Activated B cell treated with CpG ODN at 0.5 μM for 24 hours (primary cell): ENCODE measurements around the gene FSD1L. TPM values are rescaled to one million over a fixed set of nuclear protein-coding genes. Genes with fewer than 3 reads are reported as not detected.
A peak's percentile ranks its signal among the peaks of the same experiment; 100 is the strongest.

Source experiments
- ATAC-seq: fragments of 200-7000 bp; cut with Tn5 transposase; one replicate; pipeline ENCODE4 v1.10.0; 2021; ENCODE audit warnings: low read depth, mild to moderate bottlenecking, moderate library complexity
- CTCF ChIA-PET: fragments of 350-600 bp; sonication (Branson Sonifier 250); formaldehyde crosslinking; loops from one replicate; lab custom pipeline; 2021; ENCODE audit warnings: antibody characterized with exemption; lab: Charles Lee
- POLR2A ChIA-PET: fragments of 350-600 bp; sonication (Branson Sonifier 250); formaldehyde crosslinking; loops from one replicate; lab custom pipeline; 2021; ENCODE audit warnings: antibody characterized with exemption; lab: Charles Lee
- DNase-seq: peaks from one replicate; pipeline ENCODE4 v3.0.0; 2022
- H3K27ac Mint-ChIP-seq: one replicate; pipeline ENCODE4 v1.8.0; 2020; ENCODE audit warnings: mixed read lengths
- H3K27me3 Mint-ChIP-seq: one replicate; pipeline ENCODE4 v1.8.0; 2021; ENCODE audit warnings: mixed read lengths
- H3K36me3 Mint-ChIP-seq: one replicate; pipeline ENCODE4 v1.8.0; 2021; ENCODE audit warnings: low read depth, mixed read lengths
- H3K4me1 Mint-ChIP-seq: one replicate; pipeline ENCODE4 v1.8.0; 2021; ENCODE audit warnings: mixed read lengths
- H3K4me3 Mint-ChIP-seq: one replicate; pipeline ENCODE4 v1.8.0; 2020; ENCODE audit warnings: mild to moderate bottlenecking, mixed read lengths
- H3K9me3 Mint-ChIP-seq: one replicate; pipeline ENCODE4 v1.8.0; 2020; ENCODE audit warnings: mixed read lengths
- intact Hi-C: fragments of 100-400 bp; cut with micrococcal nuclease; formaldehyde crosslinking; loops from one replicate; pipeline ENCODE4 v1.15.1; 2024
- total RNA-seq: library from RNA; stranded (reverse); gene quantifications from 2 replicates; pipeline ENCODE4 v1.2.3, GENCODE V29; 2022
- TF ChIP-seq, protein P1 (sequence below): fragments of 200-600 bp; IDR thresholded peaks from one replicate; pipeline ENCODE4 v1.8.0; 2022; ENCODE audit warnings: antibody characterized with exemption, mild to moderate bottlenecking

FSD1L gene
- total RNA-seq, 1 donor from 2014 or later = 12.4 TPM

DNA sequence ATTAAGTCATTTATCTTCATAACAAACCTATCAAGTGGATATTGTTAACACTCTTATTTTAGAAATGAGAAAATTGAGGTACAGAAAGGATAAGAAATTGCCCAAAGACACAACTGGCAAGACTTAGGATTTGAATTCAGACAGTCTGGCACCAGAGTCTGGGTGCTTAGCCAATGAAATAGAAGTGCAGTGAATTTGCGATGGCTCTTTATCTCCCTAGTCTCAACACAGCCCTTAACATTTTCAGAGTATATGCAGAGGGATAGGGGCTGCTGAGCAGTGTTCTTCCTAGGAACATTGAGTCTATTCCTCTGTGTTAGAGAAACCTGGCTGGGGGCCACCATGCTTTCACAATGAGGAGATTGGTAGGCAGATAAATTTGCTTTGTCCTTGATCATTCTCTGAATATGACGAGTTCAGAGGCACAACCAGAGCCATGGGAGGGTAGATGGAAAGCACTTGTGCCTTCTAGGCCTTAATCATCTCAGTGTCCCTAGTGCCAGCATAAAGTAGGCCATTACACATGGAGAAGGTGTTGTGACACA is 6.1 kb upstream of the FSD1L start:
- TF ChIP-seq, protein P1, sequence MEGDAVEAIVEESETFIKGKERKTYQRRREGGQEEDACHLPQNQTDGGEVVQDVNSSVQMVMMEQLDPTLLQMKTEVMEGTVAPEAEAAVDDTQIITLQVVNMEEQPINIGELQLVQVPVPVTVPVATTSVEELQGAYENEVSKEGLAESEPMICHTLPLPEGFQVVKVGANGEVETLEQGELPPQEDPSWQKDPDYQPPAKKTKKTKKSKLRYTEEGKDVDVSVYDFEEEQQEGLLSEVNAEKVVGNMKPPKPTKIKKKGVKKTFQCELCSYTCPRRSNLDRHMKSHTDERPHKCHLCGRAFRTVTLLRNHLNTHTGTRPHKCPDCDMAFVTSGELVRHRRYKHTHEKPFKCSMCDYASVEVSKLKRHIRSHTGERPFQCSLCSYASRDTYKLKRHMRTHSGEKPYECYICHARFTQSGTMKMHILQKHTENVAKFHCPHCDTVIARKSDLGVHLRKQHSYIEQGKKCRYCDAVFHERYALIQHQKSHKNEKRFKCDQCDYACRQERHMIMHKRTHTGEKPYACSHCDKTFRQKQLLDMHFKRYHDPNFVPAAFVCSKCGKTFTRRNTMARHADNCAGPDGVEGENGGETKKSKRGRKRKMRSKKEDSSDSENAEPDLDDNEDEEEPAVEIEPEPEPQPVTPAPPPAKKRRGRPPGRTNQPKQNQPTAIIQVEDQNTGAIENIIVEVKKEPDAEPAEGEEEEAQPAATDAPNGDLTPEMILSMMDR = no peak
- intact Hi-C loops = no loop called here

DNA sequence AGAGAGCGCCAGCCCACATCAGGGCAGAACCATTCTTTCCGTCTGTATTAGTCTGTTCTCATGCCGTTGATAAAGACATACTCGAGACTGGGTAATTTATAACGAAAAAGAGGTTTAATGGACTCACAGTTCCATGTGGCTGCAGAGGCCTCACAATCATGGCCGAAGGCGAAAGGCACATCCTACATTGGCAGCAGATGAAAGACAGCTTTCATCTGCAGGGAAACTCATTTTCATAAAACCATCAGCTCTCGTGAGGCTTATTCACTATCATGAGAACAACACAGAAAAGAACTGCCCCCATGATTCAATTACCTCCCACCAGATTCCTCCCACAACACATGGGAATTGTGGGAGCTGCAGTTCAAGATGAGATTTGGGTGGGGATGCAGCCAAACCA is 4.7 kb upstream of the FSD1L start:
- CTCF ChIA-PET = no interaction called here
- Mint-ChIP-seq H3K4me1 (peaks cover 6% of the 10 kb centered on the region), H3K4me3 (no peak overlapping the region), H3K9me3 (no peaks in the 10 kb centered on the region), H3K36me3 (no peaks in the 10 kb centered on the region), H3K27me3 (no peaks in the 10 kb centered on the region), H3K27ac (no peak overlapping the region)
- intact Hi-C loops = no loop called here
- POLR2A ChIA-PET = no interaction called here
- DNase-seq (no peak), ATAC-seq (no peak)
- TF ChIP-seq, protein P1 = no peak

More for the DNA sequence above, 6.1 kb upstream of the FSD1L start:
- Mint-ChIP-seq H3K9me3 (no peaks in the 10 kb centered on the region), H3K36me3 (no peaks in the 10 kb centered on the region), H3K27me3 (no peaks in the 10 kb centered on the region), H3K27ac (no peak overlapping the region), H3K4me1 (no peaks in the 10 kb centered on the region), H3K4me3 (no peak overlapping the region)
- POLR2A ChIA-PET = no interaction called here
- CTCF ChIA-PET = no interaction called here
- DNase-seq (no peak), ATAC-seq (no peak)

DNA sequence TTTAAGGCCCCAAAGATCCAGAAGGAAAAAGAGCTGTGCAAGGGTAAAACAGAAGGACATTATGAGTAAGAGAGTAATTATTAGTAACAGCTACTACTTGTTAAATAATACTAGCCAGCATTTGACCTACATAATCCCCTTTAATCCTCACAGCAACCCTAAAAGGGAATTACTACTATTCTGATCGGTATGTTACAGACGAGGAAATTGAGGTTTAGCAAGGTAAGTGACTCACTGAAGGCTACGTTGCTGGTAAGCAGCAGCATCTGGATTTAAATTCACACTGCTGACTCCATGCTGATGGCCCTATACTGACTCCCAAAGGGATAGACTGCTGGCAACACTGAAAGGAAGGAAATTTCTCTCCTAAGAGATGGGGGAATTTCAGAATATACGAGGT is 3.7 kb upstream of the FSD1L start:
- no peaks in the 10 kb centered on the region for H3K27me3 Mint-ChIP-seq
- intact Hi-C loops = no loop called here

DNA sequence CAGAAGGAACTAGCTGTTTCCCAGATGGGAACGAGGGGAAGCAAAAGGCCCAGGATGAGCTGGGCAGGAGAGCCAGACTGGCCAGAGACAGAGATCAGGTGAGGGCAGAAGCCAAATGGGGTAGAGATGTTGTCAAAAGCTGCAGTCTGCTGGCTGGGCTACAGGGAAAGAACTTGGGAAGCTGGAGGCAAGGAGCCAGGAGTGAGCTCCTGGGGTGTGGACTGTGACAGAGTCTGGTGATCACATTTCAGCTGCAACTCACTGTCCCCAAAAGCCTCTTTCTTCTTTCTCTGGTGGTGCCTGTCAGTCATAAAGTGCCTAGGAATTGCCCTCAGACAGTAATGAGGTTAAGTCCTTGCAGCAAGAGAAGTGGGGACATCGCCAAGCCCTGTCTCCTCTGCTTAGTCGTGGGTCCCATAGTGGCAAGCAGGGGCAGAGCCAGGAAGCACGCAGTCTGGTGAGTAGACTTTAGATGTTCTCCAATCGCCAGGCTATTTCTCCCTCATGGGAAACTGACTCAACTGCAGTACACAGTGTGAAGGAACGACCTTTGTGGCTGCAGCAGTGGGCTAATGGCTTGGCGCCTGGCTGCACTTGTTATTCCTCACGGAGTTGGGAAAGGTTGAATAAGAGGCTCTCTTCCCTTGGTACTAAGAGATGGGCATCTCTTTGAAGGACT is 2.5 kb upstream of the FSD1L start:
- no peaks in the 10 kb centered on the region for H3K36me3 Mint-ChIP-seq
- no peak for ATAC-seq
- no peak overlapping the region for H3K4me3 Mint-ChIP-seq
- peaks cover 17% of the 10 kb centered on the region for H3K4me1 Mint-ChIP-seq
- POLR2A ChIA-PET = no interaction called here
- TF ChIP-seq, protein P1 = no peak
- intact Hi-C loops = no loop called here
- DNase-seq = no peak
- H3K9me3 Mint-ChIP-seq = no peaks in the 10 kb centered on the region
- H3K27me3 Mint-ChIP-seq = no peaks in the 10 kb centered on the region
- H3K27ac Mint-ChIP-seq = no peak overlapping the region
- CTCF ChIA-PET = no interaction called here

More for the DNA sequence above, 3.7 kb upstream of the FSD1L start:
- CTCF ChIA-PET = no interaction called here
- H3K27ac Mint-ChIP-seq = no peak overlapping the region
- no peak for ATAC-seq
- H3K4me3 Mint-ChIP-seq = no peak overlapping the region
- H3K36me3 Mint-ChIP-seq = no peaks in the 10 kb centered on the region
- peaks cover 13% of the 10 kb centered on the region for H3K4me1 Mint-ChIP-seq
- TF ChIP-seq, protein P1 = no peak
- H3K9me3 Mint-ChIP-seq = no peaks in the 10 kb centered on the region
- no peak for DNase-seq
- POLR2A ChIA-PET = no interaction called here

DNA sequence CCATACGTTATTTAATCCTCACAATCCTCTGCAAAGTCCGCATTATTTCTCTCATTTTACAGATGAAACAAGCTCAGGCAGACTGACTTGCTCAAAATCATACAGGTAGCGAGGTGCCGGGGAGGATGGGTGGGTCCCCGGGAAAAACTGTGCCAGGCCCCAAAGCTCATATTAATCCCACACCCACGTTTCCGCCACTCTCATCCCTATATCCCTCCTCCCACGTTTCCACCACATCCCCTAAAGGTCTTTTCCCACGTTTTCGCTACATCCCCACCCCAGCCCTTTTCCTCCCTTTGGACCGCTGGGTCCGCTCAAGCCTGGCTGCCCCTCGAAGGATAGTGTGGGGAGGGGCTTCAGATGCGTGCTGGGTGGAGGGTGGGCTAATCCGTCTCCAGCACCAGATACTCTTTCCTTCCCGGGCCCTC is 434 bp upstream of the FSD1L start:
- H3K27ac Mint-ChIP-seq = peak overlapping the region; percentile 75
- no peaks in the 10 kb centered on the region for H3K36me3 Mint-ChIP-seq
- ATAC-seq (no peak), DNase-seq (no peak)
- H3K27me3 Mint-ChIP-seq = no peaks in the 10 kb centered on the region
- ChIA-PET POLR2A (interaction anchor here (0.6 to 0.7 kb wide), 4 partner anchors 143 to 554 kb away, joined by 3 to 9 read pairs (median 6); partner anchors contain the start of gene SLC44A1), CTCF (no interaction called here)
- H3K9me3 Mint-ChIP-seq = no peaks in the 10 kb centered on the region
- intact Hi-C loops = loop anchor here (1.0 to 2.0 kb wide), 2 partner anchors 247 to 519 kb away; partner anchors contain the start of genes ABCA1 and TMEM38B
- peak overlapping the region; percentile 90 for H3K4me3 Mint-ChIP-seq
- peaks cover 17% of the 10 kb centered on the region for H3K4me1 Mint-ChIP-seq
- TF ChIP-seq, protein P1 = no peak
